K562 (cell line): ENCODE data around the gene TMEM242. TPM values are rescaled to one million over a fixed set of nuclear protein-coding genes. Genes with fewer than 3 reads are reported as not detected.

Source experiments
- ATAC-seq: fragments of 200-7000 bp; cut with Tn5 transposase; 3 replicates; pipeline ENCODE4 v1.9.1; 2020; ENCODE audit warnings: moderate library complexity
- BruUV-seq: library from RNA; stranded (reverse); fragments of 400-500 nt; replicated peaks from 2 replicates; lab custom pipeline; 2021; lab: Mats Ljungman, UMichigan
- CTCF ChIA-PET: fragments of 300-600 bp; formaldehyde crosslinking; extraction: SDS; loops from one replicate; lab custom pipeline; 2021; ENCODE audit warnings: low intra/inter-chr PET ratio; lab: Yijun Ruan, JAX
- POLR2A ChIA-PET: fragments of 300-600, 350-650 bp; sonication (Branson Sonifier 250); formaldehyde crosslinking; extraction: SDS; loops from one replicate; lab custom pipeline; 2021; ENCODE audit warnings: antibody characterized with exemption, inconsistent platforms; lab: Yijun Ruan, JAX
- DNase-seq, 4 experiments: peaks; one replicate each; pipeline versions ENCODE4 v3.0.0 to v3.0.0-alpha.2; 2011 to 2018; ENCODE audit warnings: low spot score in 3 of 4, mixed read lengths in 3 of 4; ENCODE audit errors: extremely low read depth in 1 of 4
- FAIRE-seq: peaks from 2 replicates; lab custom pipeline; 2011; peaks lifted over from hg19 to GRCh38; lab: Jason Lieb, UNC
- H2AFZ ChIP-seq: 2 replicates; pipeline ENCODE4 v1.6.0; 2011; ENCODE audit warnings: low read depth, low read length, control low read depth, inconsistent platforms
- H3K27ac ChIP-seq: fragments of 200-600 bp; 3 replicates; pipeline ENCODE4 v1.8.0; 2011; ENCODE audit warnings: low read depth, mild to moderate bottlenecking, control low read depth, inconsistent platforms, low read length, moderate library complexity, mixed read lengths; ENCODE audit errors: extremely low read depth
- H3K27me3 ChIP-seq, 2 experiments: fragments of 300-600 bp in 1 of 2; 2 replicates in 1 of 2; 3 replicates in 1 of 2; pipeline versions ENCODE4 v1.6.0 to v1.8.0; 2011; ENCODE audit warnings: inconsistent platforms in 2 of 2, low read length in 2 of 2, mild to moderate bottlenecking in 1 of 2, mixed read lengths in 1 of 2, moderate library complexity in 1 of 2; ENCODE audit not compliant: control insufficient read depth in 2 of 2, insufficient read depth in 2 of 2
- H3K36me3 ChIP-seq: fragments of 300-600 bp; 3 replicates; pipeline ENCODE4 v1.8.0; 2011; ENCODE audit warnings: mild to moderate bottlenecking, low read length, inconsistent platforms; ENCODE audit not compliant: control insufficient read depth, insufficient read depth
- H3K4me1 ChIP-seq, 2 experiments: fragments of 200-600 bp in 1 of 2; replicated peaks in 1 of 2; 2 replicates in 1 of 2; 3 replicates in 1 of 2; pipeline versions ENCODE4 v1.5.1 to v1.8.0; 2011; ENCODE audit warnings: inconsistent platforms in 2 of 2, low read length in 2 of 2, mild to moderate bottlenecking in 1 of 2, mixed read lengths in 1 of 2, moderate library complexity in 1 of 2; ENCODE audit not compliant: control insufficient read depth in 2 of 2, insufficient read depth in 2 of 2
- H3K4me2 ChIP-seq: 2 replicates; pipeline ENCODE4 v1.6.1; 2011; ENCODE audit warnings: low read length, control low read depth, inconsistent platforms, mixed read lengths; ENCODE audit not compliant: insufficient read depth
- H3K4me3 ChIP-seq: fragments of 200-600 bp; sonication (generic), shearing (Covaris generic); 2 replicates; pipeline ENCODE4 v1.5.1; 2016; ENCODE audit warnings: control low read depth, inconsistent platforms
- H3K79me2 ChIP-seq: fragments of 200-600 bp; 3 replicates; pipeline ENCODE4 v1.8.0; 2011; ENCODE audit warnings: low read length, inconsistent platforms; ENCODE audit not compliant: control insufficient read depth, insufficient read depth
- H3K9ac ChIP-seq, 2 experiments: 2 replicates each; pipeline versions ENCODE4 v1.6.0 to v1.6.1; 2011; ENCODE audit warnings: low read depth in 2 of 2, low read length in 2 of 2, control low read depth in 1 of 2, inconsistent platforms in 1 of 2, mild to moderate bottlenecking in 1 of 2, mixed read lengths in 1 of 2; ENCODE audit not compliant: insufficient read depth in 1 of 2
- H3K9me1 ChIP-seq: one replicate; pipeline ENCODE4 v1.6.0; 2011; ENCODE audit warnings: inconsistent platforms, mild to moderate bottlenecking, low read length, moderate library complexity; ENCODE audit not compliant: control insufficient read depth, insufficient read depth
- H3K9me3 ChIP-seq: replicated peaks from 2 replicates; pipeline ENCODE4 v1.5.1; 2011; ENCODE audit warnings: low read depth, low read length, inconsistent platforms; ENCODE audit not compliant: control insufficient read depth, insufficient read depth
- H4K20me1 ChIP-seq: replicated peaks from 2 replicates; pipeline ENCODE4 v1.6.1; 2011; ENCODE audit warnings: low read length, inconsistent platforms, mixed read lengths; ENCODE audit not compliant: control insufficient read depth, insufficient read depth
- ARID4B ChIP-seq: sonication (generic); formaldehyde crosslinking; IDR thresholded peaks from 2 replicates; pipeline ENCODE4 v1.8.0; 2022; ENCODE audit warnings: mild to moderate bottlenecking, missing genetic modification reagents
- ATF7 ChIP-seq: fragments of 450-650 bp; IDR thresholded peaks from 2 replicates; pipeline ENCODE4 v1.7.1; 2014; ENCODE audit warnings: mild to moderate bottlenecking, moderate library complexity
- DNMT1 ChIP-seq: fragments of 450-650 bp; IDR thresholded peaks from 2 replicates; pipeline ENCODE4 v1.6.1; 2016; ENCODE audit warnings: antibody characterized with exemption, mild to moderate bottlenecking
- FOXO4 ChIP-seq: fragments of 450-650 bp; formaldehyde crosslinking; IDR thresholded peaks from 2 replicates; pipeline ENCODE4 v1.4.0; 2020; ENCODE audit warnings: mild to moderate bottlenecking, moderate library complexity
- FUS ChIP-seq: fragments of 200-400 bp; formaldehyde crosslinking; optimal IDR thresholded peaks from 2 replicates; pipeline ENCODE3; 2017; ENCODE audit warnings: low read depth, low read length
- JUND ChIP-seq, 2 experiments: IDR thresholded peaks; 2 replicates in 1 of 2; 3 replicates in 1 of 2; pipeline ENCODE4 v1.6.1; 2011; ENCODE audit warnings: borderline replicate concordance in 2 of 2, low read depth in 2 of 2, low read length in 2 of 2, improper control_type of control experiment in 1 of 2, missing biosample characterization in 1 of 2, missing genetic modification characterization in 1 of 2, missing genetic modification reagents in 1 of 2
- POLR3G ChIP-seq: IDR thresholded peaks from 2 replicates; pipeline ENCODE4 v1.6.1; 2011; ENCODE audit not compliant: insufficient read length, insufficient replicate concordance; ENCODE audit errors: extremely low read depth
- USF1 ChIP-seq: sonication (generic); formaldehyde crosslinking; IDR thresholded peaks from 2 replicates; pipeline ENCODE4 v1.9.0; 2022; ENCODE audit warnings: mild to moderate bottlenecking, missing genetic modification reagents
- YBX1 ChIP-seq: fragments of 450-650 bp; IDR thresholded peaks from 2 replicates; pipeline ENCODE4 v1.7.1; 2016; ENCODE audit warnings: mild to moderate bottlenecking
- ZBTB11 ChIP-seq, 3 experiments: fragments of 200-800 bp in 1 of 3; fragments of 250-450 bp in 1 of 3; fragments of 450-650 bp in 1 of 3; sonication (Bioruptor Pico) in 1 of 3; sonication (Bioruptor generic) in 1 of 3; formaldehyde crosslinking in 1 of 3; IDR thresholded peaks; 2 replicates each; pipeline versions ENCODE4 v1.6.1 to v1.8.0; 2016 to 2022; ENCODE audit warnings: mild to moderate bottlenecking in 2 of 3, missing genetic modification characterization in 2 of 3, missing compliant biosample characterization in 1 of 3, moderate library complexity in 1 of 3
- WGBS: fragments of 100-300 bp; shearing (Covaris generic); methylation state at CpG from one replicate; pipeline ENCODE4 v1.1.6; 2016; ENCODE audit warnings: low coverage, mixed read lengths; ENCODE audit not compliant: insufficient coverage; ENCODE audit errors: missing lambda C conversion rate; 5-methylcytosine and 5-hydroxymethylcytosine counted together
- in situ Hi-C: fragments of 300-500 bp; cut with MboI; formaldehyde crosslinking; loops from 4 replicates; pipeline ENCODE4 v1.15.0; 2018; ENCODE audit warnings: inconsistent platforms, mixed read lengths
- intact Hi-C: fragments of 100-400 bp; cut with micrococcal nuclease; formaldehyde crosslinking; loops from 2 replicates; pipeline ENCODE4 v1.14.2; 2022
- polyA plus RNA-seq, 8 experiments: library from polyadenylated mRNA; depleted of rRNA in 4 of 8; stranded (reverse) in 5 of 8; unstranded in 3 of 8; fragments of >200 nt; fragmentation: Nextera tagmentation in 2 of 8; fragmentation: Illumina TruSeq in 1 of 8; extraction: Ambion mirVana in 2 of 8; extraction: Trizol in 1 of 8; gene quantifications; 2 replicates each; pipeline versions ENCODE4 v1.2.1 to v1.2.3, GENCODE V29; 2011 to 2014; ENCODE audit warnings: inconsistent platforms in 1 of 8, missing spikeins in 1 of 8
- total RNA-seq, 7 experiments: library from RNA; depleted of rRNA in 6 of 7; stranded (reverse); fragments of >200 nt in 6 of 7; fragmentation: Illumina TruSeq in 2 of 7; extraction: Trizol in 2 of 7; gene quantifications; 2 replicates each; pipeline versions ENCODE4 v1.2.1 to v1.2.3, GENCODE V29; 2011 to 2021; ENCODE audit warnings: low replicate concordance in 1 of 7

TMEM242 gene
- total and polyA plus RNA-seq, 9 of the 15 experiments (the other 6 are each of a cell fraction or from before 2014, with no cell fraction given) = 9.5 to 35.3 (median 16.5) TPM

GRCh38 chr6:157242791-157243190 is 80.5 kb downstream of the TMEM242 start:
- Histone ChIP-seq H3K4me2 (no peak overlapping the region), H4K20me1 (no peaks in the 10 kb centered on the region), H3K4me1 (peaks cover 24 to 46% of the 10 kb centered on the region in 2 experiments), H3K36me3 (no peaks in the 10 kb centered on the region), H3K27me3 (no peaks in the 10 kb centered on the region), H3K79me2 (no peaks in the 10 kb centered on the region), H3K9me3 (no peaks in the 10 kb centered on the region), H3K9me1 (no peaks in the 10 kb centered on the region), H3K4me3 (no peak overlapping the region), H3K27ac (no peak overlapping the region), H2AFZ (peak overlapping the region; percentile 77; the same call in 1 of the 2 replicates), H3K9ac (no peak overlapping the region)
- no peak for FAIRE-seq
- intact Hi-C loops (no loop called here), in situ Hi-C loops (no loop called here)
- 73% methylated on average over 6 of the region's 6 CpGs for WGBS
- no peak for DNase-seq
- ATAC-seq = no peak
- POLR2A ChIA-PET = no interaction called here
- no TSS peak for BruUV-seq
- CTCF ChIA-PET = no interaction called here
- TF ChIP-seq DNMT1 (no peak), ZBTB11 (CRISPR knock-in tag; IDR thresholded peaks at IDR 0.05) (no peak), FOXO4 (CRISPR knock-in tag) (no peak), ARID4B (CRISPR knock-in tag) (no peak), POLR3G (no peak), USF1 (CRISPR knock-in tag) (no peak), YBX1 (no peak), ATF7 (no peak), JUND (IDR thresholded peaks at IDR 0.05; ENCODE audit: borderline replicate concordance, low read depth, low read length) (no peak), JUND (tag; IDR thresholded peaks at IDR 0.05; ENCODE audit: borderline replicate concordance, low read depth, low read length) (no peak), FUS (no peak)
